H54 (cell line): ENCODE results near the gene PNMA8A.

Experiments used
- DNase-seq: peaks from one replicate; pipeline ENCODE4 v3.0.0; 2011; ENCODE audit warnings: low spot score, mixed read lengths; ENCODE audit not compliant: insufficient read length
- FAIRE-seq: peaks from 3 replicates; lab custom pipeline; 2011; peaks lifted over from hg19 to GRCh38; lab: Jason Lieb, UNC
- POLR2A ChIP-seq: IDR thresholded peaks from 2 replicates; pipeline ENCODE4 v1.6.1; 2011; ENCODE audit warnings: low read depth, mild to moderate bottlenecking, low read length

PNMA8A gene

DNA sequence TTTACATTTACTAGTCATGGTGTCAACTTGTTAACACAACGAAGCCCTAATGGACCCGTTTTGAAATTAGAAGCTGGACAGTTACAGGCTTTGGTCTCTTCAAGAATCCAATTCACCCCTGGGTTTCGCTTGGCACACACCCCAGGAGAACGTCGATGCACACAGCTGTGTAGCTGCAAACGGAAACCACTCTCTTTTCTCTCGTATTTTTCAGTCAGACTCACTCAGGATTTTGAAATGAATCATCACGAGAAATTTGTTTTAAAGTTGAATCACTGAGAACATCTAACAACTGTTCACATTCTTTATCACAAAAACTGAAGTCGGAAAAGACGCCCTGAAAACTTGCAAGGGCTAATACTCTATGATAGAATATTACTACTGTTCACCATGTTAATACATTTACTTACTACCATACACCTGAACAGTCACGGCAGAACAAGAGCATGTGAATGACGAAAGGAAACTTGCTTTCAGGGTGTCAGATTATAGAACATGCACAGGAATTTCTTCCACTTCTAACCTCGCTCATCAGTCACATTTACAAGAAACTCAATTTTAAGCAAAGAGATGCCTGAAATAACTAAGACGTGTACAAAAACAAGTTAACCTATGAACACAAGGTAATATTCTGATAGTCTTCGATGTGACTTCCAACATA, 4.7 kb downstream of the PNMA8A start:
- FAIRE-seq (peak; percentile 88), DNase-seq (peak; percentile 62)
- no peak for TF ChIP-seq POLR2A

DNA sequence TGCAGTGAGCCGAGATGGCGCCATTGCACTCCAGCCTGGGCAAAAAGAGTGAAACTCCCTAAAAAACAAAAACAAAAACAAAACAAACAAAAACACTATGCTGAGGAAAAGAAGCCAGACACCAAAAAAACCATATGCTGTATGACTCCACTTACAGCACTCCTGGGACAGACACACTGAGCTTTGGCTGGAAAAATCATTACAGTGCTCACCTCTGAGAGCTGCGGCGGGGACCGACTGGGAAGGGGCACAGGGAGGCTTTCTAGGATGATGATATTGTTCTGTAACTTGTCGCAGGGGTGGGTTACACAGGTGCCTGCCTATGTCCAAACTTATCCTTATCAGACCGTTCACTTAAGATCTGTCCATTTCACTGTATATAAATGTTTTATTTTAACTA, 7.8 kb downstream of the PNMA8A start:
- no peak for FAIRE-seq
- DNase-seq = no peak
- TF ChIP-seq POLR2A = no peak

DNA sequence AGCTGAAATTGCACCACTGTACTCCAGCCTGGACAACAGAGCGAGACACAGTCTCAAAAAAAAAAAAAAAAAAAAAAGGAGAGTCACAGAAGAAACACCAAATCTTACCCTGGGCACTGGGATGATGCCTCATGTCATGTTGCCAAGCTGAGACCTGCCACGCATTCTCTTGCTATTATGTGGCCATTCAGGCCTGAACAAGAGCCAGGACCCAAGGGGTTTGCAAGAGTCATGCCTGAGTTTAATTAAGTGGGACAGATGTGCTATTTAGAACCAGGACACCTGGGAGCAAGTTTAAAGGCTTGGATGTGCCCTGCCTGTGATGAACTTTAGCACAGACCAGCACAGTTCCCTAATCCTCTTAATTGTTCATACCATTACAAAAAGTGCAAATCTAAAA, 9.8 kb downstream of the PNMA8A start:
- FAIRE-seq (no peak), DNase-seq (no peak)
- TF ChIP-seq POLR2A = no peak

GRCh38 chr19:46460981-46461380, 10.4 kb downstream of the PNMA8A start:
- TF ChIP-seq POLR2A = no peak
- DNase-seq (no peak), FAIRE-seq (no peak)

DNA sequence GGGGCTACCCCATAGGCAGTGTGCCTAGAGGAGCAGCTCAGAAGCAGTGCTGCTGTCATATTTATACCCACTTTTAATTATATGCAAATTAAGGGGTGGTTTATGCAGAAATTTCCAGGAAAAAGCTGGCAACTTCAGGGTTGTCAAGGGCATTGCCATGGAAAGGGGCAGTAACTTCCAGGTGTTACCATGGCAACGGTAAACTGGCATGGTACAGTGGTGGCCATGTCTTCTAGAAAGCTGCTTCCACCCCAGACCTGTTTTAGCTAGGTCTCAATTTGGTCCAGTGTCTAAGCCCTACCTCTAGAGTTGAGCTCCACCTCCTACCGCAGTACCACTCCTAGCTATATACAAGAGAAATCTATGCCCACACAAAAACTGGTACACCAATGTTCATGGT, 11.3 kb downstream of the PNMA8A start:
- no peak for TF ChIP-seq POLR2A
- DNase-seq (no peak), FAIRE-seq (no peak)

DNA sequence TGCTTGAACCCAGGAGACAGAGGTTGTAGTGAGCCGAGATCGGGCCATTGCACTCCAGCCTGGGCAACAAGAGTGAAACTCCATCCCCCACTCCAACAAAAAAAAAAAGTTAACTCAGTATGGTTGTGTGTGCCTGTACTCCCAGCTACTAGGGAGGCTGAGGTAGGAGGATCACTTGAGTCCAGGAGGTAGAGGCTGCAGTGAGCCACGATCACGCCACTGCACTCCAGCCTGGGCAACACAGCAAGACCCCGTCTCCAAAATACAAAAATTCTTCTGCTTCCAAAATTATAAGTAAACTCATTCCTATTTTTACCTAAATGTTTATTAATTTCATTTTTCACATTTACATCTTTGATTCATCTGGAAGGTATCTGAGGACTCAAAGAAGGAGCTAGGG, 14.4 kb downstream of the PNMA8A start:
- no peak for DNase-seq
- no peak for FAIRE-seq

GRCh38 chr19:46454244-46454643, 17.1 kb downstream of the PNMA8A start:
- FAIRE-seq (no peak), DNase-seq (no peak)
- no peak for TF ChIP-seq POLR2A

More for the DNA sequence above, 14.4 kb downstream of the PNMA8A start:
- no peak for TF ChIP-seq POLR2A

GRCh38 chr19:46453661-46454060, 17.7 kb downstream of the PNMA8A start:
- no peak for TF ChIP-seq POLR2A
- DNase-seq (no peak), FAIRE-seq (no peak)

- FAIRE-seq = no peak
- no peak for TF ChIP-seq POLR2A
- no peak for DNase-seq
Observed at GRCh38 chr19:46452186-46452585, 19.2 kb downstream of the PNMA8A start.

DNA sequence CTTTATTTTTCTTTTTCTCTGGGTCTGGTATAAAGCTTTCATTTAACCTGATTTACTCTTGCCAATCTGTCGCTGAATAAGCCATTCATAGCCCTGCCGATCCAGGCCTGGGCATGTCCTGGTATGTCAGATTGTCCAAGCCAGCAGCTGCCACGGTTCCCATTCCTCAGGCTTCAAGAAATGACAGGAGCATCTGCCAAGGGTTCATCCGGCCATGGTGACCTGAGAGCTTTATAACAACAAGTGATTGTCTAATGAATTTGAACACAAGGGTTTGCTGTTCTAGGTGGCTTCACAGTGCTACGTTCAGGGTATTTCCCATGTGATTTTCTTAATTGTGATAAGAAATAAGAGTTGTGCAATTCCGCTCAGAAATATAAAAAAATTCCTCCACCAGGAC, 20.0 kb downstream of the PNMA8A start:
- DNase-seq = no peak
- no peak for TF ChIP-seq POLR2A
- no peak for FAIRE-seq

GRCh38 chr19:46450737-46451136, 20.6 kb downstream of the PNMA8A start:
- DNase-seq (no peak), FAIRE-seq (no peak)
- no peak for TF ChIP-seq POLR2A

GRCh38 chr19:46449228-46449627, 22.1 kb downstream of the PNMA8A start:
- no peak for TF ChIP-seq POLR2A
- no peak for DNase-seq
- FAIRE-seq = no peak

DNA sequence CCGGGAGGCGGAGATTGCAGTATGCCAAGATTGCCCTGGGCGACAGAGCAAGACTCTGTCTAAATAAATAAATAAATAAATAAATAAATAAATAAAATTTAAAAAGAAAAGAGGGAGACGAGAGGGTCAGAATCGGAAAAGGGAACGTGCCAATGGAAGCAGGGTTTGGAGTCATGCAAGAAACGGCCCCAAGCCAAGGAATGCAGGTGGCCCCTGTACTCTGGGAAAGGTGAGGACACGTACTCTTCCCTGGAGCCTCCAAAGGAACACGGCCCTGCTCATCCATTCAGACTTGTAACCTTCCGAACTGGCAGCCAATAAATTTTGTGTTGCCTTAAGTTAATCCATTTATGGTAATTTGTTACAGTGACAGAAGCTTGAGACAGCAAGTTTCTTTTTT, 22.8 kb downstream of the PNMA8A start:
- TF ChIP-seq POLR2A = no peak
- no peak for FAIRE-seq
- DNase-seq = no peak

DNA sequence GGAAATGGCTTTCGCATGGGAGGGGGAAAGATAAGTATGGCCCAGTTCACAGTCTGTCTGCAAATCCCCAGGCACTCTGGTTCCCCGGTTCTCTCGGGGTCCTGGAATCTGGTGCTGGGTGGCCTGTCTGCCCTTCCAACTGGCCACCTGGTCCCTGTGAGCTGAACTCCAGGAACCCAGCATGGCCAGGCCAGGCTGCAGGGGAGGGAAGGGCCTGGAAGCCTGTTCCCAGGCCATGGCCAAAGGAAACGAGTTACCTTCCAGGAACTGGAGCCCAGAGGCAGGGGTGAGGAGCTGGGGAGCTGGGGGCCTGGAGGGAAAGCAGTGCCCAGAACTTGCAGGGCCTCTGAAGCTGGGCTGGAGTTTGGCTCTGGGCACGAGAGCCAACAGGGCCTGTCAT, 23.5 kb downstream of the PNMA8A start:
- no peak for DNase-seq
- FAIRE-seq = no peak
- TF ChIP-seq POLR2A = no peak

DNA sequence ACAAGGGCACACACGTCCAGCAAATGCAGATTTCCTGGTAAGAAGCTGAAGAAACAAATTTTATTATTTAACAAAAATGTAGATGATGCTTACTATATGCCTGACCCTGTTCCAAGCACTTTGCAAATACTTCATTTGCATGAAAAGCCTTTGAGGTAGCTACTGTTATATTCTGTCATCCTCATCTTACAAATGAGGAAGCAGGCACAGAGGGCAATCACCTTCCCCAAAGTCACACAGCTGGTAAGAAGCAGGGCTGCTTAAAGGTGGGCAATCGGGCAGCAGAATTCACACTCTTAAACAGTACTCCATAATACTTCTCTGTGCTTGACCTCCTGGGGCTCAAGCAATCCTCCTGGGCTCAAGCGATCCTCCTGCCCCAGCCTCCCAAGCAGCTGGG, 24.4 kb downstream of the PNMA8A start:
- no peak for TF ChIP-seq POLR2A
- DNase-seq (no peak), FAIRE-seq (no peak)
